GM23338 (cell line): ENCODE measurements around the gene CACUL1. TPM values are rescaled to one million over a fixed set of nuclear protein-coding genes. Genes with fewer than 3 reads are reported as not detected.

Experiments
- ATAC-seq: fragments of 200-7000 bp; cut with Tn5 transposase; 3 replicates; pipeline ENCODE4 v1.9.1; 2020
- DNase-seq: peaks from one replicate; pipeline ENCODE4 v3.0.0-alpha.2; 2015; ENCODE audit warnings: low spot score
- H2AFZ ChIP-seq: fragments of 200-600 bp; sonication (generic); 2 replicates; pipeline ENCODE4 v1.8.0; 2016; ENCODE audit warnings: antibody characterized with exemption, mild to moderate bottlenecking, moderate library complexity
- H3F3A ChIP-seq: fragments of 200-600 bp; sonication (generic); replicated peaks from 2 replicates; pipeline ENCODE4 v1.8.0; 2017; ENCODE audit warnings: antibody characterized with exemption, mixed run types, low read depth
- H3K27ac ChIP-seq: fragments of 200-600 bp; sonication (generic); 2 replicates; pipeline ENCODE4 v1.6.1; 2016; ENCODE audit warnings: low read depth
- H3K27me3 ChIP-seq: fragments of 200-600 bp; sonication (generic); 2 replicates; pipeline ENCODE4 v1.8.0; 2016; ENCODE audit warnings: mild to moderate bottlenecking, mixed run types, moderate library complexity; ENCODE audit not compliant: insufficient read depth
- H3K36me3 ChIP-seq: fragments of 200-600 bp; sonication (generic); 2 replicates; pipeline ENCODE4 v1.8.0; 2016; ENCODE audit warnings: mild to moderate bottlenecking; ENCODE audit not compliant: insufficient read depth
- H3K4me1 ChIP-seq: fragments of 200-600 bp; sonication (generic); 2 replicates; pipeline ENCODE4 v1.8.0; 2016; ENCODE audit warnings: mild to moderate bottlenecking, moderate library complexity; ENCODE audit not compliant: insufficient read depth
- H3K4me2 ChIP-seq: fragments of 200-600 bp; sonication (generic); 2 replicates; pipeline ENCODE4 v1.7.1; 2017; ENCODE audit warnings: mixed run types
- H3K4me3 ChIP-seq: fragments of 200-600 bp; sonication (generic); 2 replicates; pipeline ENCODE4 v1.6.1; 2016; ENCODE audit warnings: mixed run types
- H3K79me2 ChIP-seq: fragments of 200-600 bp; sonication (generic); replicated peaks from 2 replicates; pipeline ENCODE4 v1.8.0; 2017; ENCODE audit warnings: mild to moderate bottlenecking; ENCODE audit not compliant: insufficient read depth
- H3K9me2 ChIP-seq: fragments of 200-600 bp; sonication (generic); 2 replicates; pipeline ENCODE4 v1.8.0; 2017; ENCODE audit not compliant: insufficient read depth
- H4K20me1 ChIP-seq: fragments of 200-600 bp; sonication (generic); replicated peaks from 2 replicates; pipeline ENCODE4 v1.8.0; 2017; ENCODE audit warnings: mild to moderate bottlenecking; ENCODE audit not compliant: insufficient read depth
- H3K27ac Mint-ChIP-seq: 2 replicates; pipeline ENCODE4 v1.8.0; 2020; ENCODE audit warnings: inconsistent platforms, mild to moderate bottlenecking, moderate library complexity, mixed read lengths
- H3K27me3 Mint-ChIP-seq: 3 replicates; pipeline ENCODE4 v1.8.0; 2022; ENCODE audit warnings: low read depth, mild to moderate bottlenecking, moderate library complexity, mixed read lengths, inconsistent platforms; ENCODE audit not compliant: insufficient read depth, poor library complexity
- H3K36me3 Mint-ChIP-seq: 3 replicates; pipeline ENCODE4 v1.8.0; 2021; ENCODE audit warnings: low read depth, mild to moderate bottlenecking, inconsistent platforms, moderate library complexity, mixed read lengths
- H3K4me1 Mint-ChIP-seq: 3 replicates; pipeline ENCODE4 v1.8.0; 2020; ENCODE audit warnings: mild to moderate bottlenecking, inconsistent platforms, mixed read lengths
- H3K4me3 Mint-ChIP-seq: 3 replicates; pipeline ENCODE4 v1.8.0; 2021; ENCODE audit warnings: moderate library complexity, mild to moderate bottlenecking, inconsistent platforms, mixed read lengths
- H3K9me3 Mint-ChIP-seq: 3 replicates; pipeline ENCODE4 v1.8.0; 2020; ENCODE audit warnings: moderate library complexity, mild to moderate bottlenecking, inconsistent platforms, mixed read lengths
- CTCF ChIP-seq, 2 experiments: fragments of 200-600 bp in 1 of 2; sonication (generic) in 1 of 2; conservative IDR thresholded peaks; 2 replicates each; pipeline versions ENCODE4 v1.5.1 to v1.6.1; 2016 to 2017; ENCODE audit warnings: antibody characterized with exemption in 2 of 2, low read depth in 2 of 2, mild to moderate bottlenecking in 2 of 2, moderate library complexity in 1 of 2
- POLR2AphosphoS5 ChIP-seq: IDR thresholded peaks from 2 replicates; pipeline ENCODE4 v1.6.1; 2016; ENCODE audit warnings: antibody characterized with exemption, low read depth
- REST ChIP-seq: IDR thresholded peaks from one replicate; pipeline ENCODE4 v1.6.1; 2018; ENCODE audit warnings: antibody characterized with exemption; ENCODE audit not compliant: unreplicated experiment
- ZNF114 ChIP-seq: fragments of 250-450 bp; sonication (Bioruptor Pico); IDR thresholded peaks from 2 replicates; pipeline ENCODE4 v1.5.0; 2020; ENCODE audit warnings: mild to moderate bottlenecking, moderate library complexity
- ZNF462 ChIP-seq: fragments of 250-450 bp; sonication (Bioruptor Pico); IDR thresholded peaks from 2 replicates; pipeline ENCODE4 v1.5.0; 2020; ENCODE audit warnings: mild to moderate bottlenecking, moderate library complexity
- polyA plus RNA-seq: library from polyadenylated mRNA; unstranded; fragments of >200 nt; fragmentation: Nextera tagmentation; extraction: Ambion mirVana; gene quantifications from 2 replicates; pipeline ENCODE4 v1.2.1, GENCODE V29; 2016
- total RNA-seq: library from RNA; depleted of rRNA; stranded (reverse); fragments of >200 nt; shearing (Covaris generic); gene quantifications from 2 replicates; pipeline ENCODE4 v1.2.3, GENCODE V29; 2014

CACUL1 gene
- total and polyA plus RNA-seq, 2 experiments from 2014 or later: 46.4 to 59.4 TPM

- TF ChIP-seq CTCF (conservative IDR thresholded peaks at IDR 0.05; ENCODE audit: low read depth in 2 of 2) (no peak), REST (no peak)
Measured at GRCh38 chr10:118721539-118721876, 33.3 kb downstream of the CACUL1 start (continued).

DNA sequence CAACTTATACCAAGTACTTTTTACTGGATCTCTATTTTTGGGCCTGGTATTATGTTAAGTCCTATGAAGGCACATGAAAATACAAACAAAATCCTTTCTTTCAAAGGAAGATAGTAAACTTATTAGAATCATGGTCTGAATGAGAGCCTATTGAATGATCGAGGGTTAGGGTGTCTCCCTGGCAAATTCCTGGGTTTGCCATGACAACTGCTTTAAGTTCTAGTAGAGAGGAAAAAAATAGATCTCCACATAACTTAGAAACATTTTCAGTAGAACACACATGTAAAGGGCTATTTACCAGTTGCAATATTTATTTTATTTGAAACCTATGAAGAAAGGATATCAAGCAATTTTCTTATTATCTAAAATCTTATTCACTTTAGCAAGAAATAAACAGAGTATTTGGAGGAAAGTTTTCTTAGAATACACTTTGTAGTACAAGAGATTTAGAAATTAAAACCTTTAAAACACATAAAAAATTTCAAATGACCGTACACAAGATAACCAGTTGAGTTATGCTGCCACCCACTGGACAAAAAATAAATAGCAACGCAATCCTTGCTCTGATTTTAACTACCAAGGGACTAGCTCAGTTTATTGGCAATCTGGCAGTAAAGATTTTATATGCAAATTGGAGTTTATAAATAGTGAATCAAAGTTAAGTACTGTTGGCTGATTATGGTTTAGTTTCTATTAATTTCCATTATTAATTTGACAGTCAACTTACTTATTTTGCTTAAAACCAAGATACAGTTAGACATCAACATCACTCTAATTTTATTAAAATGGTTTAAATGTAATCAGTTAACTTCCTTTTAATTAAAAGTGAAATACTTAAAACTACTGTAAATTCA, 33.9 kb downstream of the CACUL1 start:
- Histone ChIP-seq H3K9me2 (no peaks in the 10 kb centered on the region), H4K20me1 (peaks cover 12% of the 10 kb centered on the region), H3K4me2 (no peak overlapping the region), H3K27ac (no peak overlapping the region), H3F3A (no peaks in the 10 kb centered on the region), H3K36me3 (no peaks in the 10 kb centered on the region; the same call in 1 of the 2 replicates), H3K4me3 (no peak overlapping the region), H3K27me3 (no peaks in the 10 kb centered on the region), H3K79me2 (peaks cover 74% of the 10 kb centered on the region), H2AFZ (no peak overlapping the region), H3K4me1 (no peaks in the 10 kb centered on the region)
- no peaks in the 10 kb centered on the region for H3K9me3 Mint-ChIP-seq
- peaks cover 8% of the 10 kb centered on the region for H3K36me3 Mint-ChIP-seq
- H3K27ac Mint-ChIP-seq: no peak overlapping the region
- no peak overlapping the region for H3K4me3 Mint-ChIP-seq
- H3K27me3 Mint-ChIP-seq: no peaks in the 10 kb centered on the region
- ATAC-seq (no peak; the same call in 2 of the 3 replicates), DNase-seq (peak; percentile 68)
- no peaks in the 10 kb centered on the region for H3K4me1 Mint-ChIP-seq
- no peak for TF ChIP-seq POLR2AphosphoS5
- peak; percentile 66 to 89 for TF ChIP-seq CTCF (conservative IDR thresholded peaks at IDR 0.05; ENCODE audit: low read depth in 2 of 2)
- no peak for TF ChIP-seq ZNF462 (CRISPR knock-in tag)
- no peak for TF ChIP-seq ZNF114 (CRISPR knock-in tag)
